Stimulated activated naive CD4-positive, alpha-beta T cell treated with Interleukin-2 at 50 U/mL for 16 hours (primary cell): ENCODE results near the gene NAGPA.

ENCODE experiments used
- DNase-seq: peaks from one replicate; lab custom pipeline; 2025; lab: John Stamatoyannopoulos, UW

Gene NAGPA

GRCh38 chr16:5027575-5028235 is 6.0 kb downstream of the NAGPA start:
- no peak for DNase-seq

DNA sequence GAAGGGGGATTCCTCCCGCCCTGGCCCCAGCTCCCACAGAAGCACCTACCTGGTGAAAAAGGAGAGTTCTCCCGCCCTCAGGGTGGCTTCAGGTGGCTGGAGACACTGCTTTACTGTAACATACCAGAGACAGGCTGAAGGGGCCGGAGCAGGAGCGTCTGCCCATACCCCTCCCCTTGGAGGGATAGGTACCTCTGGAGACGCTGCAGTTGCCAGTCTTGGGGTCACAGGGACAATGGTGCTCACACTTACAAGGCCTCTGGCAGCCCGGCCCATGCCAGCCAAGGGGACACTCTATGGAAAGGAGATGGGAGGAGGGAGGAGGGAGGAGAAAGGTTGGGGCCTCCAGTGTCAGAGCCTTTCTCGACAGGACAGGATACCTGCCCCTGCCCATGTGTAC is 6.6 kb downstream of the NAGPA start:
- no peak for DNase-seq

- DNase-seq: no peak
Observed at GRCh38 chr16:5026664-5027063, 7.1 kb downstream of the NAGPA start.

- no peak for DNase-seq
Observed at GRCh38 chr16:5025171-5025632, 8.5 kb downstream of the NAGPA start.

GRCh38 chr16:5024632-5025031 is 9.1 kb downstream of the NAGPA start:
- no peak for DNase-seq

GRCh38 chr16:5022521-5022920 is 11.2 kb downstream of the NAGPA start:
- DNase-seq: no peak

- no peak for DNase-seq
Observed at GRCh38 chr16:5020551-5020950, 13.2 kb downstream of the NAGPA start.

GRCh38 chr16:5019775-5020174 is 14.0 kb downstream of the NAGPA start:
- DNase-seq: no peak

GRCh38 chr16:5018793-5019192 is 14.9 kb downstream of the NAGPA start:
- no peak for DNase-seq

GRCh38 chr16:5017678-5017969 is 16.1 kb downstream of the NAGPA start:
- no peak for DNase-seq

GRCh38 chr16:5016967-5017677 is 16.6 kb downstream of the NAGPA start:
- no peak for DNase-seq

- no peak for DNase-seq
Observed at GRCh38 chr16:5015887-5016286, 17.8 kb downstream of the NAGPA start.

DNA sequence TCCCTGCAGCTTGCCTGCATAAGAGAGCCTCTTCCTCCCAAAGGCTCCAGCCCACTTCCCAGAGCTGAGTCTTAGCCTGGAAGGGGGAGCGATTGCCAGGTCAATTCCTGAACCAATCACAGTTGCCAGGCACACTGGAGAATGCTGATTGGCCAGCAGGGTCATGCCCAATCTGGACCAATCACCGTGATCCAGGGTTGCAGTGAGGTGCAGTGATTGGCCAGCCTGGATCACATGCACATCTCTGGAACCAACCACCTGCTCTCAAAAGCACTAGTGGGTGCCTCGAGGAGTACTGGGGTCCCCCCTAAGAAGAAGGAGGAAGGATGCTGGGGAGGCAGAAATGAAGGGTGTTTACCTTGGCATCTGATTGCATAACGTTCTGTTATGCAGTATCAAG is 18.4 kb downstream of the NAGPA start:
- no peak for DNase-seq

DNA sequence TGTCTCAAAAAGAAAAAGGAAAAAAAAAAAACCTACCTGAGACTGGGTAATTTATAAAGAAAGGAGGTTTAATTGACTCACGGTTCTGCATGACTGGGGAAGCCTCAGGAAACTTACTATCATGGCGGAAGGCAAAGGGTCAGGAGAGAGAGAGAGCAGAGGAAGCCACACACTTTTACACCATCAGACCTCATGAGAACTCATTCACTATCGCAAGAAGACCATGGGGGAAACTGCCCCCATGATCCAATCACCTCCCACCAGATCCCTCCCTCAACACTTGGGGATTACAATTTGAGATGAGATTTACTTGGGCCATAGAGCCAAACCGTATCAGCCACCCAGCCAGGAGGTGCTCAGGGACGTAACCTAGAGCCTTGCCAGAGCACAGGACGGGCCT is 20.8 kb downstream of the NAGPA start:
- DNase-seq: no peak

DNA sequence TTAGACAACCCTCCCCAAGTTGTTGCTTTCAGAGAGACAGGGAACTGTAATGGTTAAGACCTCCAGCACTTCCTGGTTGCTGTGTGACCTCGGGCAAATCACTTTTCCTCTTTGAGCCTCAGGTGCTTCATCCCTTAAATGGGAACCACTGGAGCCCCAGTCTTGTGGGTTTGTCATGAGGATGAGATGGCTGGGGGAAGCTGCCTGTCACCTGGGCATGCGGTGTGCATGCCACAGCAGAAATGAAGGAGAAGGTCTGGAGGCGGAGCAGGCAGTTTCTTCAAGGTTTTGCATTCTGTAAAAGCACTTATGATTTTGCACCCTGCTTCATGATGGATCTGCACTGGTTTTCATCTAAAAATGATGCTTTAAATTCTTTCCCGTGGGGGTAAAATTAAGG is 22.1 kb downstream of the NAGPA start:
- DNase-seq: no peak

DNA sequence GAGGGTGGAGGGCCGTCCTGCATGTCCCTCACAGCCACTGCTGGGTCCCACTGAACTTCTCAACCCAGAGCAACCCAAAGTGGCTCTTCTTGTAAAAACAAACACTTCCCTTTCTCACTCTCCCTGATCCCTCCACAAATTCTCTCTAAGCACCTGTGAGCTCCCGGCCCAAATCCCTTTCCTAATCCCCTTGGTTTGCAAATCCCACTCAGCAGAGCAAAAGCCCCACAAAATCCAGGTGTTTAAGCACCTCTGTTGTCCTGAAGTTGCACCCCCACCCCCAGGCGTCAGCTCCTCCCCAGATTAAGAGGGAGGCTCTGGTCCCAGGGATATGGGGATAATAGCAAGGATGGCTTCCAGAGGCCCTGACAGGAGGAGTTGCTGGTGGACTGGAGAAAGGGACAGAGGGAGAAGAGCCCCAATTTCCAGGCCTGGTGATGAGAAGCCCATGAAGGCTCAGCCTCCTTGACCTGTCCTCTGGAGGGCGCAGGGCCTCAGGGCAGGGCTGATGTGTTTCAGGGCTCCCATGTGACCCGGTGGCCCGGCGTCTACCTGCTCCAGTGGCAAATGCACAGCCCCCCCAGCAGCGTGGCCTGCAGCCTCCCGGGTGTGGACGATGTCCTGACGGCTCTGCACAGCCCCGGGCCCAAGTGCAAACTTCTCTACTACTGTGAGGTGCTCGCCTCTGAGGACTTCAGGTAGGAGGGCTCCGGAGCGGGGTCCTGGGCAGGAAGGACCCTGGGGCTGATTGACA is 23.0 kb downstream of the NAGPA start:
- DNase-seq: no peak

DNA sequence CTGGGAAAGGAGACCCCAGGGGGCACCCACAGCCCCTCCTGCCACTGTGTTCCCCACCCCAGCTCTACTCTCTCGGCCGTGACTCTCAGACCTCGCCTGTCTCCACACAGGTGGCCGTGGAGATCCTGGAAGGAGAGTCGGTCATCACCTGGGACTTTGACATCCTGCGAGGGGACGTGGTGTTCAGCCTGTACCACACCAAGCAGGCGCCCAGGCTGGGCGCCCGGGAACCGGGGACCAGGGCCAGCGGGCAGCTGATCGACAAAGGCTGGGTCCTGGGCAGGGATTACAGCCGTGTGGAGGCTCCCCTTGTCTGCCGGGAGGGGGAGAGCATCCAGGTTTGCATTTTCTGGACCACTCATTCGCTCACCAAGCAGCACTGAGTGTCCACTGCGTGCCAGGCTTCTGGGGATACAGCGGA is 25.4 kb downstream of the NAGPA start:
- DNase-seq: no peak

DNA sequence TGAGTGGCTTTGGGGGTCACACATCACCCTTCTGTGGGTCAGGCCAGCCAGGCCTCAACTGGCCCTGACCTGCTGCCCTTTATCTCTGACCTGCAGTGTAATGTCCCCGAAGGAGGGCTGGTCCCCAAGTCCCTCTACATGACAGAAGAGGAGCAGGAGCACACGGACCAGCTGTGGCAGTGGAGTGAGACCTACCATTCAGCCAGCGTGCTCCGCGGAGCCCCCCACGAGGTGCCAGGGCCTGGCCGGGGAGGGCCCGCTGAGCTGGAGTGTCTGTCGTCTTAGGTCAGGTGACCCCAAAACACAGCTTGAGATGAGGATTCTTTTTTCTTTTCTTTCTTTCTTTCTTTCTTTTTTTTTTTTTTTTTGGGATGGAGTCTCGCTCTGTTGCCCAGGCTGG is 26.5 kb downstream of the NAGPA start:
- no peak for DNase-seq

- DNase-seq: no peak
Observed at GRCh38 chr16:5006348-5007193, 27.2 kb downstream of the NAGPA start.

GRCh38 chr16:5005916-5006315 is 27.8 kb downstream of the NAGPA start:
- no peak for DNase-seq

DNA sequence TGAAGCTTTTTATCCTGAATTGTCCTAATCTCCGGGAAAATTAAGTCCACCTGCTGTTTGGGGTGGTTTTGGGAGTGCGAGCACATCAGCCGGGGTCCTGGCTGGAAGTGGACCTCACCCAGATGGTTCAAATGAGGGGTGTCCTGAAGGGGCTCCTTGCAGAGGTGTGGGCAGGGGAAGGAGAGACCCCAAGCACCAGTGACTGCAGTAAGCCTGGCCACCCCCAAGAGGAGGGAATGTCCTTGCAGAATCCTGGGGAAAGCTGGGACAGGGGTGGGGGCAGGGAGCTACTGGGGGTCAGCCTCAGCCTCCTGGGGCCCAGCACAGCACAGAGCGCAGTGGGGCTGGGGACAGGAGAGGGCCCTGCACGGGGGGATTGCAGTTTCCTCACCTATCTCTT is 29.4 kb downstream of the NAGPA start:
- DNase-seq: no peak

DNA sequence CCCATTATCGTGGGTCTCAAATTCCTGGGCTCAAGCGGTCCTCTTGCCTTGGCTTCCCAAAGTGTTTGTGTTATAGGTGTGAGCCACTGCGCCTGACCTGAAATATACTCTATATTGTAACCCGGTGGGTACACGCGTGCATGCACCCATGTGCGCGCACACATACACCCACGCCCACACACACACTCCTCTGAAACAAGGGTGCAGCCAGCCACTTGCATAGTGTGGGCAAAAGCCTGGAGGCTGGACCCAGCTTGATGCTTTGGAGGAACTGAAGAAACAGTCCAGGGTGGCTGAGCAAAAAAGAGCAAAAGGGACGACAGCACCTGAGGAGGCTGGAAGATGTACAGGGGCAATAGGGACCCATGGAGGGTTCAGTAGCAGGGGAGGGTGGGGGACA is 29.9 kb downstream of the NAGPA start:
- no peak for DNase-seq
